ENCODE measurements around the gene RAB36. TPM values are rescaled to one million over a fixed set of nuclear protein-coding genes. Genes with fewer than 3 reads are reported as not detected.
A peak's percentile ranks its signal among the peaks of the same experiment; 100 is the strongest.

RAB36 gene
- total RNA-seq, 1 experiment from 2014 or later, result 1.1 TPM

DNA sequence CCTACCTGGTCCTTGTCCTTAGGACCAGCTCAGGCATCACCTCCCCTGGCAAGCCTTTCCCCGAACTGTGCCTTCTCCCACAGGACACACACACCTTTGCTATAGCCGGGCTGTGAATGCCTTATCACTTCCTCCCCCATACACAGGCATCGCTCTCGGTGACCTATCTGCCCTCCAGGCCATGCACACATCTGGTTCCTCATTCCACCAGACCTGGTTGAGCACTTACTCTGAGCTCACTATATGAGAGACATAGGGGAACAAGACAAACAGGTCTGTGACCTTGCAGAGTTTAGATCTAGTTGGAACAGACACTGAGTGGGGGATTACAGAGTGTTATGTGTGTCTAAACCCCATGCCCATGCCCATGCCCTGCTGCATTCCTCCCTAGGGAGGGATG is 31.9 kb downstream of the RAB36 start:
- Histone ChIP-seq H3K27me3 (ENCODE audit: low read length) (no peaks in the 10 kb centered on the region), H3F3A (ENCODE audit: low read length, unreplicated experiment) (no peaks in the 10 kb centered on the region), H3K27ac (ENCODE audit: low read length) (no peak overlapping the region), H3K9me2 (replicated peaks; ENCODE audit: low read length) (no peaks in the 10 kb centered on the region), H3K4me3 (ENCODE audit: low read length) (no peak overlapping the region), H3K9ac (ENCODE audit: low read length) (no peak overlapping the region), H2AFZ (ENCODE audit: low read length) (no peak overlapping the region), H4K20me1 (ENCODE audit: low read length) (peaks cover 7% of the 10 kb centered on the region; the same call in 1 of the 2 replicates), H3K4me1 (ENCODE audit: insufficient read depth, low read length) (peaks cover 20% of the 10 kb centered on the region), H3K79me2 (ENCODE audit: low read length) (peaks cover 11% of the 10 kb centered on the region), H3K9me3 (ENCODE audit: low read length) (no peaks in the 10 kb centered on the region), H3K36me3 (ENCODE audit: low read depth, low read length) (no peaks in the 10 kb centered on the region), H3K4me2 (ENCODE audit: low read length) (no peak overlapping the region)
- intact Hi-C loops (cut with micrococcal nuclease), result no loop called here
- TF ChIP-seq EZH2 (IDR thresholded peaks at IDR 0.05; ENCODE audit: low read length, unreplicated experiment) (no peak), EZH2phosphoT487 (IDR thresholded peaks at IDR 0.05; ENCODE audit: borderline replicate concordance, low read length) (no peak), CTCF (conservative IDR thresholded peaks at IDR 0.05; ENCODE audit: low read depth, low read length) (no peak)
- ChIA-PET CTCF (interaction anchor here (0.8 kb wide), 1 partner anchor 105 kb away, joined by 4 read pairs; no protein-coding TSS in a partner anchor), POLR2A (ENCODE audit: unreplicated experiment) (no interaction called here)
- DNase-seq (no peak), ATAC-seq (no peak)
- no TSS peak for BruUV-seq (replicated peaks)

- peak overlapping the region; percentile 89; the same call in 1 of the 2 replicates for H3K4me2 ChIP-seq (ENCODE audit: low read length)
- peaks cover 22% of the 10 kb centered on the region for H4K20me1 ChIP-seq (ENCODE audit: low read length)
- ChIA-PET CTCF (interaction anchor here (0.6 to 2.9 kb wide), 2 partner anchors 103 to 208 kb away, joined by 10 to 25 read pairs; no protein-coding TSS in a partner anchor), POLR2A (ENCODE audit: unreplicated experiment) (no interaction called here)
- no peak overlapping the region for H3K27ac ChIP-seq (ENCODE audit: low read length)
- ATAC-seq, result peak; percentile 26
- DNase-seq, result peak; percentile 68
- no peaks in the 10 kb centered on the region for H3F3A ChIP-seq (ENCODE audit: low read length, unreplicated experiment)
- H3K9me3 ChIP-seq (ENCODE audit: low read length), result no peaks in the 10 kb centered on the region
- H3K27me3 ChIP-seq (ENCODE audit: low read length), result no peaks in the 10 kb centered on the region
- TSS peak; percentile 19 for BruUV-seq (replicated peaks)
- no peak overlapping the region for H3K9ac ChIP-seq (ENCODE audit: low read length)
- H3K4me1 ChIP-seq (ENCODE audit: insufficient read depth, low read length), result peaks cover 28% of the 10 kb centered on the region
- H3K4me3 ChIP-seq (ENCODE audit: low read length), result no peak overlapping the region
- H2AFZ ChIP-seq (ENCODE audit: low read length), result no peak overlapping the region
- peaks cover 26% of the 10 kb centered on the region for H3K79me2 ChIP-seq (ENCODE audit: low read length)
- intact Hi-C loops (cut with micrococcal nuclease), result loop anchor here (1.0 kb wide), 2 partner anchors 63 to 104 kb away; no protein-coding TSS in a partner anchor
- no peaks in the 10 kb centered on the region for H3K36me3 ChIP-seq (ENCODE audit: low read depth, low read length)
- peak; percentile 85 for TF ChIP-seq CTCF (conservative IDR thresholded peaks at IDR 0.05; ENCODE audit: low read depth, low read length)
- TF ChIP-seq EZH2phosphoT487 (IDR thresholded peaks at IDR 0.05; ENCODE audit: borderline replicate concordance, low read length), result no peak
- H3K9me2 ChIP-seq (replicated peaks; ENCODE audit: low read length), result no peaks in the 10 kb centered on the region
Observed at GRCh38 chr22:23178512-23179254, 33.4 kb downstream of the RAB36 start.

Measured in PC-3 (cell line).